ENCODE data around the gene TUBA4B.

DNA sequence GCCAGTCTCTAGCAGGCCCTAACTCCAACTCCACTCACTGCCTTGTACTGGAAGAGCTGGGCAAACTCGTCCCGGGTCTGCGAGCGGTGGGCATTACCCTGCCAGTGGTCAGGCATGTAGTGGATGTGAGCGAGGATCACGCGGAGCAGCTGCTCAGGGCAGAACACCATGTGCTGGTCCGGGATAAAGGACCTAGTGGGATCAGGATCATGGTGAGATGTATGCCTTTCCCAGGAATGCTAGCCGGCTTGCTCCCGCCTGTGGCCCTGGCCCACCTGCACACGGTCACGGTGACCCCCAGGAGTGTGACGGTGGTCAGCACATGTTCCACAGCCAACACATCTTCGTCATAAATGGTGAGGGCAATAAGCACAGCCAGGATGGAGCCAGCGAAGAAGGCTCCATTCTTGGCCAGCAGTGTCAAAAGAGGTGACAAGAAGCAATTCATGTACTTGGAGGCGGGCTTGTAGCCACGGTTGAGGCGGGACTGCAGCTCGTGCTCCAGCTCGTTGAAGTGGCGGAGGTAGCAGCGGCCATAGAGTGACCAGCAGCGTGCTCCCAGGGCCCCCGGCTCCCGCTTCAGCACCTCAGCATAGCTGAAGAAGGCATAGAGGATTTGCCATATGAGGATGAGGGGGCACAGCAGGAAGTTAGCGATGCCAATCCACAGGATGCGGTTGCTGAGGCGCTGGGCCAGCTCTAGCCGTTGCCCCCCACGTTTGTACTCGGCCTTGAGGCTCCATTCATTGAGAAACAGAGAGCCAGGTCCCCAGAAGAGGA lies 29.0 kb upstream of the TUBA4B start:
- no peak for TF ChIP-seq POLR2AphosphoS5 (IDR thresholded peaks at IDR 0.05; ENCODE audit: low read depth, low read length)
- TF ChIP-seq POLR2A (IDR thresholded peaks at IDR 0.05; ENCODE audit: low read depth, low read length): no peak
